ENCODE measurements around the gene TCHP. TPM values are rescaled to one million over a fixed set of nuclear protein-coding genes. Genes with fewer than 3 reads are reported as not detected.
"Not testable (repeated sequence)": the region's sequence is repeated elsewhere in the genome, so short reads cannot be mapped to it uniquely, and the experiment has no call there.

Gene TCHP
- total RNA-seq, 1 donor from 2014 or later: 8.6 TPM

- Mint-ChIP-seq H3K4me3 (ENCODE audit: unreplicated experiment) (no peak overlapping the region), H3K9me3 (ENCODE audit: unreplicated experiment) (no peaks in the 10 kb centered on the region), H3K4me1 (ENCODE audit: low read depth, unreplicated experiment) (peaks cover 2% of the 10 kb centered on the region), H3K27ac (ENCODE audit: unreplicated experiment) (no peak overlapping the region), H3K36me3 (ENCODE audit: low read depth, unreplicated experiment) (peaks cover 16% of the 10 kb centered on the region), H3K27me3 (ENCODE audit: low read depth, unreplicated experiment) (no peaks in the 10 kb centered on the region)
- no peaks in the 10 kb centered on the region for H3K27me3 ChIP-seq (ENCODE audit: insufficient read depth, low read length)
- peaks cover 2% of the 10 kb centered on the region for H3K36me3 ChIP-seq (ENCODE audit: insufficient read depth, low read length)
- DNase-seq (ENCODE audit: low read depth): no peak
- H2AFZ ChIP-seq (ENCODE audit: low read depth, low read length): no peak overlapping the region
- no peak overlapping the region for H3K27ac ChIP-seq (ENCODE audit: low read depth, low read length)
- H3K4me3 ChIP-seq (ENCODE audit: insufficient read depth, low read depth, low read length): no peak overlapping the region
- H3K9me3 ChIP-seq (ENCODE audit: insufficient read depth, low read depth, low read length): no peaks in the 10 kb centered on the region
- no peak for TF ChIP-seq EZH2 (IDR thresholded peaks at IDR 0.05; ENCODE audit: insufficient read depth, low read length)
- no peak for TF ChIP-seq CTCF (IDR thresholded peaks at IDR 0.05; ENCODE audit: insufficient read depth, low read depth, low read length)
- peaks cover 64% of the 10 kb centered on the region for H4K20me1 ChIP-seq (ENCODE audit: insufficient read depth, low read length)
- peaks cover 5% of the 10 kb centered on the region for H3K4me1 ChIP-seq (ENCODE audit: insufficient read depth, low read length)
- peaks cover 39% of the 10 kb centered on the region for H3K79me2 ChIP-seq (ENCODE audit: insufficient read depth, low read length)
- no peak overlapping the region for H3K9ac ChIP-seq (ENCODE audit: low read length)
- FAIRE-seq: no peak
- H3K4me2 ChIP-seq (ENCODE audit: low read length): no peak overlapping the region
Measured at GRCh38 chr12:109861689-109862314, 38.3 kb upstream of the TCHP start.

- not testable (repeated sequence) for H3K9me3 ChIP-seq (ENCODE audit: insufficient read depth, low read depth, low read length); H3K27ac ChIP-seq (ENCODE audit: low read depth, low read length); H3K9me3 Mint-ChIP-seq (ENCODE audit: unreplicated experiment); H3K4me2 ChIP-seq (ENCODE audit: low read length); H3K4me3 Mint-ChIP-seq (ENCODE audit: unreplicated experiment); H3K4me3 ChIP-seq (ENCODE audit: insufficient read depth, low read depth, low read length); H3K27me3 Mint-ChIP-seq (ENCODE audit: low read depth, unreplicated experiment); H3K36me3 ChIP-seq (ENCODE audit: insufficient read depth, low read length); H3K4me1 Mint-ChIP-seq (ENCODE audit: low read depth, unreplicated experiment); DNase-seq (ENCODE audit: low read depth); H2AFZ ChIP-seq (ENCODE audit: low read depth, low read length); FAIRE-seq; H3K27ac Mint-ChIP-seq (ENCODE audit: unreplicated experiment); H3K4me1 ChIP-seq (ENCODE audit: insufficient read depth, low read length); H3K9ac ChIP-seq (ENCODE audit: low read length); H3K27me3 ChIP-seq (ENCODE audit: insufficient read depth, low read length)
- H3K36me3 Mint-ChIP-seq (ENCODE audit: low read depth, unreplicated experiment): peaks cover 16% of the 10 kb centered on the region
- Histone ChIP-seq H4K20me1 (ENCODE audit: insufficient read depth, low read length) (peaks cover 70% of the 10 kb centered on the region), H3K79me2 (ENCODE audit: insufficient read depth, low read length) (peaks cover 43% of the 10 kb centered on the region)
Measured at GRCh38 chr12:109862491-109862890, 37.6 kb upstream of the TCHP start.

- Mint-ChIP-seq H3K4me1 (ENCODE audit: low read depth, unreplicated experiment) (peaks cover 2% of the 10 kb centered on the region), H3K27me3 (ENCODE audit: low read depth, unreplicated experiment) (no peaks in the 10 kb centered on the region), H3K27ac (ENCODE audit: unreplicated experiment) (no peak overlapping the region), H3K36me3 (ENCODE audit: low read depth, unreplicated experiment) (peaks cover 7% of the 10 kb centered on the region), H3K4me3 (ENCODE audit: unreplicated experiment) (no peak overlapping the region), H3K9me3 (ENCODE audit: unreplicated experiment) (no peaks in the 10 kb centered on the region)
- H3K9me3 ChIP-seq (ENCODE audit: insufficient read depth, low read depth, low read length): no peaks in the 10 kb centered on the region
- H4K20me1 ChIP-seq (ENCODE audit: insufficient read depth, low read length): peaks cover 67% of the 10 kb centered on the region
- H3K4me1 ChIP-seq (ENCODE audit: insufficient read depth, low read length): peaks cover 5% of the 10 kb centered on the region
- no peaks in the 10 kb centered on the region for H3K27me3 ChIP-seq (ENCODE audit: insufficient read depth, low read length)
- H3K9ac ChIP-seq (ENCODE audit: low read length): no peak overlapping the region
- no peak overlapping the region for H3K4me2 ChIP-seq (ENCODE audit: low read length)
- H3K4me3 ChIP-seq (ENCODE audit: insufficient read depth, low read depth, low read length): no peak overlapping the region
- no peak for TF ChIP-seq EZH2 (IDR thresholded peaks at IDR 0.05; ENCODE audit: insufficient read depth, low read length)
- no peak for TF ChIP-seq CTCF (IDR thresholded peaks at IDR 0.05; ENCODE audit: insufficient read depth, low read depth, low read length)
- H3K79me2 ChIP-seq (ENCODE audit: insufficient read depth, low read length): peaks cover 49% of the 10 kb centered on the region
- H3K27ac ChIP-seq (ENCODE audit: low read depth, low read length): no peak overlapping the region
- no peak for DNase-seq (ENCODE audit: low read depth)
- FAIRE-seq: no peak
- H2AFZ ChIP-seq (ENCODE audit: low read depth, low read length): no peak overlapping the region
- no peaks in the 10 kb centered on the region for H3K36me3 ChIP-seq (ENCODE audit: insufficient read depth, low read length)
Measured at GRCh38 chr12:109863847-109864712, 36.0 kb upstream of the TCHP start.

Data from astrocyte (in vitro differentiated cells and primary cell).